ENCODE data around the gene FOXD1. TPM values are rescaled to one million over a fixed set of nuclear protein-coding genes. Genes with fewer than 3 reads are reported as not detected.

The FOXD1 gene
- total and polyA plus RNA-seq, 11 donors = 0.06 to 0.18 TPM; not detected in 9

DNA sequence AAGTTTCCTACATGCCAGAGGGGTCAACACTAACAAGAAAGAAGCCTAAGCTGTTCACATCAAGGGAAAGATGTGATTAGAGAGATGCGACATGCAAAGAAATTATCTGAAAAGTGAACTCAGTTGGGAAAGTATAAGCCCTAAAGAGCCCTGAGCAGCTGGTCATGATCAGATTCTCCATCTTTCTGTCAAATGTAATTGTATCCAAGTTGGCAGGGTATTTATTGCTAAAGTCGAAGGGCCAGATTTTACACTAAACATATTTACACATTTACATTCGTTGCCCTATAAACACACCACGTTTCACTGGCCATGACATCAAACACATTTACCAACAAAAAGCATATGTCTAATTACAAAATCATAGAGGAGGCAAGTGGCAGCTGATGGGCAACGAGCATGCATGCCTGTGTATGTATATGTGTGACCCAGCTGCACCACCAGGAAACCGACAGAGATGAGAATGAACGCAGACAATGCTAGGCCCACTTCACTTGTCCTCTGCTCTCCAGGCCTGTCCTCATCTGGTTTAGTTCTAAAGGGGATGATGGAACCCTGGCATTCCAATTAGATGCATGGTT is 6.3 kb downstream of the FOXD1 start:
- no peaks in the 10 kb centered on the region for H3K36me3 ChIP-seq
- TF ChIP-seq, protein P1, sequence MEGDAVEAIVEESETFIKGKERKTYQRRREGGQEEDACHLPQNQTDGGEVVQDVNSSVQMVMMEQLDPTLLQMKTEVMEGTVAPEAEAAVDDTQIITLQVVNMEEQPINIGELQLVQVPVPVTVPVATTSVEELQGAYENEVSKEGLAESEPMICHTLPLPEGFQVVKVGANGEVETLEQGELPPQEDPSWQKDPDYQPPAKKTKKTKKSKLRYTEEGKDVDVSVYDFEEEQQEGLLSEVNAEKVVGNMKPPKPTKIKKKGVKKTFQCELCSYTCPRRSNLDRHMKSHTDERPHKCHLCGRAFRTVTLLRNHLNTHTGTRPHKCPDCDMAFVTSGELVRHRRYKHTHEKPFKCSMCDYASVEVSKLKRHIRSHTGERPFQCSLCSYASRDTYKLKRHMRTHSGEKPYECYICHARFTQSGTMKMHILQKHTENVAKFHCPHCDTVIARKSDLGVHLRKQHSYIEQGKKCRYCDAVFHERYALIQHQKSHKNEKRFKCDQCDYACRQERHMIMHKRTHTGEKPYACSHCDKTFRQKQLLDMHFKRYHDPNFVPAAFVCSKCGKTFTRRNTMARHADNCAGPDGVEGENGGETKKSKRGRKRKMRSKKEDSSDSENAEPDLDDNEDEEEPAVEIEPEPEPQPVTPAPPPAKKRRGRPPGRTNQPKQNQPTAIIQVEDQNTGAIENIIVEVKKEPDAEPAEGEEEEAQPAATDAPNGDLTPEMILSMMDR (IDR thresholded peaks at IDR 0.05) = no peak
- TF ChIP-seq POLR2A (IDR thresholded peaks at IDR 0.05) = no peak
- intact Hi-C loops (cut with DNase I) = loop anchor here in 1 of 10 donors (10.0 kb wide), 1 partner anchor 138 kb away; no protein-coding TSS in a partner anchor
- 16 to 26% (median 21%) methylated on average over 7 of the region's 7 CpGs for WGBS, 4 donors
- ATAC-seq (no peak), DNase-seq (no peak)
- H3K4me3 ChIP-seq = no peak overlapping the region
- H3K27me3 ChIP-seq = peaks cover 85 to 96% (median 94%) of the 10 kb centered on the region in 9 donors
- peaks cover 0 to 22% (median 10%) of the 10 kb centered on the region in 12 donors for H3K4me1 ChIP-seq
- H3K9me3 ChIP-seq = no peaks in the 10 kb centered on the region
- H3K27ac ChIP-seq = no peak overlapping the region

DNA sequence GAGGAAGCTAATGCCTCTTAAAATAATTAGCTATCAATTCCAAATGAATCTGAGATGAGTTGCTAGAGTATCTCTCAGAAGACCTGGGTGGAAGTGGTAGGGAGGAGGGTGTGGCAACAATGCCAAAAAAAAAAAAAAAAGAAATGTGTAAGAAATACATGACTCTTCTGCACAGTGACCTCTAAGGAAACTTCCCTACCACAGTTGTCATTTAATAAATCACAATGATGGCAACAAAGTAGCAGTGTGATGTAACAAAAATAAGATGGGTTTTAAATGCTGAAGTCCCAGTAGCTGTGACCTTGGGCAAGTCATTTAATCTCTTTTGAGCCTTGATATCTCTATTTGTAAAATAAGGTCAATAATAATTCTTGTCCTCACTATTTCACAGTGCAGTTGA is 7.2 kb downstream of the FOXD1 start:
- intact Hi-C loops (cut with DNase I) = loop anchor here in 1 of 10 donors (10.0 kb wide), 1 partner anchor 137 kb away; no protein-coding TSS in a partner anchor
- no peak for TF ChIP-seq POLR2A (IDR thresholded peaks at IDR 0.05)
- TF ChIP-seq, protein P1 (IDR thresholded peaks at IDR 0.05) = no peak
- Histone ChIP-seq H3K9me3 (no peaks in the 10 kb centered on the region), H3K27ac (no peak overlapping the region), H3K36me3 (no peaks in the 10 kb centered on the region), H3K4me3 (no peak overlapping the region), H3K4me1 (peaks cover 7 to 26% (median 12%) of the 10 kb centered on the region in 12 donors), H3K27me3 (peaks cover 89 to 100% (median 99%) of the 10 kb centered on the region in 9 donors)
- ATAC-seq (no peak), DNase-seq (no peak)

DNA sequence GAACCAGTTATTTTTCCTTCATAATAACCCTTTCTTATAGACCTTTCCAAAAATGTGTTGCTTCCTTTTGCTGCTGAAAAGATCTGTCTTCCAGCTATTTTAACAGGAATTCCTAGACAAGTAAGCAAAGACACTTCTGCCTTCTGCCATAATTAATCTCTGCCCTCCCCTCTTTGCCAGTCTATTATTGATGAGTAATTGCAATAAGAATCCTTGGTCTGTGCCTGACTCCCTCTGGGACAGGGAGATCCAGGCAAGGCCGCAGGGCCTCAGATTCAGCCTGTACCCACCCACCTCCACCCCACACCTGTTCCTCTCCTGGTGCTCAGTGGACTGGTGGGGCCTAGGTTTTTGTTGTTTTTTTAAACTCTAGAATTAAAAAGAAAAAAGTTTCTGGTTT is 8.3 kb downstream of the FOXD1 start:
- Histone ChIP-seq H3K4me1 (peaks cover 6 to 22% (median 12%) of the 10 kb centered on the region in 12 donors), H3K36me3 (no peaks in the 10 kb centered on the region), H3K4me3 (no peak overlapping the region), H3K27me3 (peaks cover 89 to 100% (median 99%) of the 10 kb centered on the region in 9 donors), H3K27ac (no peak overlapping the region), H3K9me3 (no peaks in the 10 kb centered on the region)
- intact Hi-C loops (cut with DNase I) = loop anchor here in 1 of 10 donors (10.0 kb wide), 1 partner anchor 135 kb away; no protein-coding TSS in a partner anchor
- WGBS, 4 donors = 37 to 50% (median 44%) methylated on average over 1 of the region's 1 CpG
- no peak for DNase-seq
- TF ChIP-seq, protein P1 (IDR thresholded peaks at IDR 0.05) = no peak
- TF ChIP-seq POLR2A (IDR thresholded peaks at IDR 0.05) = no peak
- no peak for ATAC-seq

DNA sequence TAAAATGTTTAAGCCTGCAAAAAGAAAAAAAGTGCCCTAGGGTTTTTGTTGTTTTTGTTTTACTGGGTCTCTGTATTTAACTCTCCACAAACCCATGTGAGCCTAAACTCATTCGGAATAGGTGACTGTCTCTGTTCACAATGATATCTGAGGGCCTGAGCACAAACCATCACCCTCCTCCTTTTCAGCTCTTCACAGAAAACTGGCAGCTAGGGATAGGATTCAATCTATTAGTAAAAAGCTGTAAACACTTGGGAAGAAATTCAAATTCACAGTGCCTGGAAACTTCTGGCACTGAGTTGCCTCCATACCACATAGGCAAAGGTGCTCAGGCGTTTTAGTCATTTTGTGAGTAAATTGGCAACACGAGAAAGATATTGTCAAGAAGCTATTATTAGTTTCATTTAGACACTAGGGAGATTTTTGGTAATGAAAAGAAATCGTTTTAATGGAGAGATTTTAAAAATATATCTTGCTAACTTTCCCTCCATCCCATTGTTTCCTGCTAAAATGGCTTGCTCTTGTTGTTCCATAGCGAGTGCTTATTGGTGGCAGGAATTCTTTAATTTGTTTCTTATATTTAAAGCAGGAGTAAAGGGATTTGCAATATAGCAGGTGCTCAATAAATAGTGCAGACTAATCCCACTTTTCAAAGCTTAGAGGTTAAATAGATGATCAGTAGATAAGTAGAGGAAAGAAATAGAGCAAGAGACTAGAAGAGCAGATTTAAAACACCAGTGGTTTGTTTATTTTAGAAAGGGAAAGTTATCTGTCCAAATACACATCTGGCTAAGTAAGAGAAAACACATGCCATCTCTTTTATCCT is 9.7 kb downstream of the FOXD1 start:
- intact Hi-C loops (cut with DNase I) = no loop called here
- H3K36me3 ChIP-seq = no peaks in the 10 kb centered on the region
- ATAC-seq = no peak
- H3K4me3 ChIP-seq = peak overlapping the region in 1 of 12 donors; percentile 7
- TF ChIP-seq POLR2A (IDR thresholded peaks at IDR 0.05) = no peak
- no peak overlapping the region for H3K27ac ChIP-seq
- 5 to 13% (median 13%) methylated on average over 5 of the region's 5 CpGs for WGBS, 4 donors
- peaks cover 6 to 22% (median 12%) of the 10 kb centered on the region in 12 donors for H3K4me1 ChIP-seq
- no peak for DNase-seq
- no peaks in the 10 kb centered on the region for H3K9me3 ChIP-seq
- peaks cover 83 to 100% (median 99%) of the 10 kb centered on the region in 9 donors for H3K27me3 ChIP-seq

All from heart left ventricle (tissue), 16 donors.